H1 (cell line): ENCODE measurements around the gene NECTIN1. TPM values are rescaled to one million over a fixed set of nuclear protein-coding genes. Genes with fewer than 3 reads are reported as not detected.

ENCODE experiments used
- CTCF ChIA-PET: fragments of 300-600 bp; sonication (Branson Sonifier 250); formaldehyde crosslinking; loops from one replicate; lab custom pipeline; 2021; ENCODE audit not compliant: partially characterized antibody; lab: Charles Lee
- POLR2A ChIA-PET: fragments of 300-600 bp; sonication (Branson Sonifier 250); formaldehyde crosslinking; loops from one replicate; lab custom pipeline; 2021; ENCODE audit warnings: inconsistent platforms; ENCODE audit not compliant: partially characterized antibody; lab: Charles Lee
- DNase-seq, 2 experiments: peaks; one replicate each; pipeline versions ENCODE4 v3.0.0 to v3.0.0-alpha.2; 2010 to 2022; ENCODE audit warnings: low spot score in 2 of 2, low read depth in 1 of 2, mixed read lengths in 1 of 2
- FAIRE-seq: peaks from 2 replicates; lab custom pipeline; 2011; peaks lifted over from hg19 to GRCh38; lab: Jason Lieb, UNC
- H2AFZ ChIP-seq: 2 replicates; pipeline ENCODE4 v1.8.1; 2012; ENCODE audit warnings: low read length, inconsistent platforms
- H2AK5ac ChIP-seq: 2 replicates; pipeline ENCODE4 v1.6.1; 2013; ENCODE audit warnings: low read depth, low read length
- H2BK120ac ChIP-seq: replicated peaks from 2 replicates; pipeline ENCODE3; 2013; ENCODE audit warnings: low read depth, low read length, inconsistent platforms
- H2BK12ac ChIP-seq: 2 replicates; pipeline ENCODE4 v1.6.1; 2013; ENCODE audit warnings: low read depth, low read length
- H2BK15ac ChIP-seq: 2 replicates; pipeline ENCODE4 v1.6.1; 2013; ENCODE audit warnings: low read length
- H2BK20ac ChIP-seq: 2 replicates; pipeline ENCODE4 v1.6.1; 2013; ENCODE audit warnings: low read length
- H2BK5ac ChIP-seq: 2 replicates; pipeline ENCODE4 v1.6.1; 2013; ENCODE audit warnings: low read depth, low read length
- H3K14ac ChIP-seq: 2 replicates; pipeline ENCODE4 v1.6.1; 2013; ENCODE audit warnings: inconsistent platforms; ENCODE audit not compliant: insufficient read length
- H3K18ac ChIP-seq: 2 replicates; pipeline ENCODE4 v1.6.1; 2013; ENCODE audit warnings: low read length; ENCODE audit errors: extremely low read depth
- H3K23ac ChIP-seq: 2 replicates; pipeline ENCODE4 v1.6.1; 2013; ENCODE audit warnings: inconsistent platforms; ENCODE audit not compliant: insufficient read length
- H3K23me2 ChIP-seq: 2 replicates; pipeline ENCODE4 v1.6.1; 2013; ENCODE audit warnings: low read depth, low read length
- H3K27ac ChIP-seq: 2 replicates; pipeline ENCODE4 v1.6.1; 2011; ENCODE audit warnings: low read depth, low read length, inconsistent platforms
- H3K27me3 ChIP-seq, 4 experiments: replicated peaks in 1 of 4; 1 replicate in 1 of 4; 2 replicates in 3 of 4; pipeline versions ENCODE4 v1.6.1 to v1.8.1; 2011 to 2013; ENCODE audit warnings: low read length in 3 of 4, mild to moderate bottlenecking in 3 of 4, inconsistent platforms in 2 of 4, mixed read lengths in 2 of 4, moderate library complexity in 1 of 4; ENCODE audit not compliant: control insufficient read depth in 3 of 4, insufficient read depth in 3 of 4; ENCODE audit errors: extremely low read depth in 1 of 4
- H3K36me3 ChIP-seq, 4 experiments: 2 replicates each; pipeline versions ENCODE4 v1.6.1 to v1.8.1; 2011 to 2013; ENCODE audit warnings: mild to moderate bottlenecking in 4 of 4, low read length in 3 of 4, moderate library complexity in 2 of 4, control low read depth in 1 of 4, inconsistent platforms in 1 of 4; ENCODE audit not compliant: insufficient read depth in 4 of 4, control insufficient read depth in 2 of 4
- H3K4ac ChIP-seq: replicated peaks from 2 replicates; pipeline ENCODE3; 2013; ENCODE audit warnings: low read length, low read depth, mixed read lengths, inconsistent platforms; ENCODE audit not compliant: insufficient read length
- H3K4me1 ChIP-seq, 4 experiments: replicated peaks in 1 of 4; 1 replicate in 1 of 4; 2 replicates in 3 of 4; pipeline versions ENCODE4 v1.6.1 to v1.8.1; 2011 to 2013; ENCODE audit warnings: low read length in 3 of 4, inconsistent platforms in 2 of 4, mixed read lengths in 1 of 4; ENCODE audit not compliant: insufficient read depth in 4 of 4, control insufficient read depth in 3 of 4
- H3K4me2 ChIP-seq, 2 experiments: 2 replicates each; pipeline versions ENCODE4 v1.6.1 to v1.8.1; 2011 to 2013; ENCODE audit warnings: low read depth in 2 of 2, low read length in 2 of 2, control low read depth in 1 of 2, inconsistent platforms in 1 of 2, mild to moderate bottlenecking in 1 of 2; ENCODE audit not compliant: insufficient read depth in 1 of 2
- H3K4me3 ChIP-seq, 4 experiments: fragments of 200-600, 300-600 bp in 1 of 4; sonication (generic), shearing (Covaris generic), sonication (Bioruptor Twin) in 1 of 4; 2 replicates each; pipeline versions ENCODE4 v1.5.1 to v1.8.1; 2011 to 2016; ENCODE audit warnings: low read length in 4 of 4, low read depth in 3 of 4, control low read depth in 2 of 4, inconsistent platforms in 2 of 4, mild to moderate bottlenecking in 2 of 4, mixed read lengths in 1 of 4, moderate library complexity in 1 of 4; ENCODE audit not compliant: insufficient read depth in 2 of 4; ENCODE audit errors: extremely low read depth in 1 of 4
- H3K56ac ChIP-seq: replicated peaks from 2 replicates; pipeline ENCODE3; 2013; ENCODE audit warnings: low read depth, mild to moderate bottlenecking, mixed read lengths, low read length, inconsistent platforms; ENCODE audit not compliant: insufficient read length
- H3K79me1 ChIP-seq: 2 replicates; pipeline ENCODE4 v1.6.1; 2013; ENCODE audit warnings: low read depth, low read length, control low read depth
- H3K79me2 ChIP-seq, 2 experiments: 2 replicates each; pipeline versions ENCODE4 v1.6.1 to v1.8.1; 2012 to 2013; ENCODE audit warnings: low read length in 2 of 2, mild to moderate bottlenecking in 2 of 2, inconsistent platforms in 1 of 2; ENCODE audit not compliant: insufficient read depth in 2 of 2, control insufficient read depth in 1 of 2
- H3K9ac ChIP-seq, 4 experiments: replicated peaks in 1 of 4; 1 replicate in 1 of 4; 2 replicates in 3 of 4; pipeline versions ENCODE4 v1.6.1 to v1.8.1; 2011 to 2013; ENCODE audit warnings: low read depth in 3 of 4, low read length in 3 of 4, control low read depth in 2 of 4, mild to moderate bottlenecking in 2 of 4, moderate library complexity in 2 of 4, inconsistent platforms in 1 of 4; ENCODE audit errors: extremely low read depth in 1 of 4
- H3K9me3 ChIP-seq, 2 experiments: 2 replicates each; pipeline versions ENCODE4 v1.6.1 to v1.8.1; 2012 to 2013; ENCODE audit warnings: mild to moderate bottlenecking in 2 of 2, moderate library complexity in 2 of 2, control low read depth in 1 of 2, inconsistent platforms in 1 of 2, low read depth in 1 of 2, low read length in 1 of 2, mixed read lengths in 1 of 2; ENCODE audit not compliant: insufficient read depth in 2 of 2
- H4K20me1 ChIP-seq, 2 experiments: replicated peaks in 1 of 2; 2 replicates each; pipeline versions ENCODE3 to v1.8.1; 2011 to 2013; ENCODE audit warnings: inconsistent platforms in 2 of 2, low read length in 2 of 2, mild to moderate bottlenecking in 1 of 2; ENCODE audit not compliant: insufficient read depth in 2 of 2, control insufficient read depth in 1 of 2
- H4K5ac ChIP-seq: 2 replicates; pipeline ENCODE4 v1.6.1; 2013; ENCODE audit warnings: low read length, low read depth, mixed read lengths, inconsistent platforms; ENCODE audit not compliant: insufficient read length
- H4K8ac ChIP-seq: 2 replicates; pipeline ENCODE4 v1.8.0; 2013; ENCODE audit warnings: mild to moderate bottlenecking, moderate library complexity, low read length, inconsistent platforms; ENCODE audit not compliant: insufficient read depth; ENCODE audit errors: extremely low read depth
- H4K91ac ChIP-seq: replicated peaks from 2 replicates; pipeline ENCODE3; 2013; ENCODE audit warnings: low read length, mixed read lengths, inconsistent platforms; ENCODE audit not compliant: insufficient read length
- EP300 ChIP-seq, 2 experiments: IDR thresholded peaks; 1 replicate in 1 of 2; 2 replicates in 1 of 2; pipeline ENCODE4 v1.6.1; 2011 to 2012; ENCODE audit warnings: low read depth in 2 of 2, low read length in 2 of 2, mild to moderate bottlenecking in 2 of 2, borderline replicate concordance in 1 of 2, inconsistent platforms in 1 of 2, moderate library complexity in 1 of 2
- EZH2 ChIP-seq: fragments of 200-600 bp; sonication (generic); IDR thresholded peaks from 2 replicates; pipeline ENCODE4 v1.7.1; 2012; ENCODE audit warnings: low read depth, mild to moderate bottlenecking, moderate library complexity, low read length, inconsistent platforms; ENCODE audit not compliant: severe bottlenecking
- FOSL1 ChIP-seq: IDR thresholded peaks from 2 replicates; pipeline ENCODE4 v1.6.1; 2011; ENCODE audit warnings: mild to moderate bottlenecking, low read depth, low read length, moderate library complexity; ENCODE audit not compliant: insufficient read depth
- GABPA ChIP-seq: IDR thresholded peaks from 2 replicates; pipeline ENCODE4 v1.6.1; 2011; ENCODE audit warnings: mild to moderate bottlenecking, low read length, moderate library complexity, borderline replicate concordance; ENCODE audit not compliant: insufficient read depth
- HDAC2 ChIP-seq, 2 experiments: fragments of 300-600 bp in 1 of 2; sonication (generic) in 1 of 2; IDR thresholded peaks; 2 replicates each; pipeline ENCODE4 v1.6.1; 2011 to 2012; ENCODE audit warnings: low read depth in 2 of 2, low read length in 2 of 2, mild to moderate bottlenecking in 2 of 2, moderate library complexity in 2 of 2, borderline replicate concordance in 1 of 2, inconsistent platforms in 1 of 2
- KDM4A ChIP-seq: IDR thresholded peaks from one replicate; pipeline ENCODE4 v1.7.1; 2012; ENCODE audit warnings: low read depth, mild to moderate bottlenecking, moderate library complexity, low read length, inconsistent platforms; ENCODE audit not compliant: severe bottlenecking
- TBP ChIP-seq: IDR thresholded peaks from 2 replicates; pipeline ENCODE4 v1.6.1; 2011; ENCODE audit warnings: low read depth, low read length, improper control_type of control experiment
- WGBS, 2 experiments: shearing (Covaris generic) in 1 of 2; methylation state at CpG; one replicate each; pipeline versions ENCODE4 v1.1.6 to v1.1.7; 2013 to 2015; ENCODE audit warnings: low lambda C conversion rate in 2 of 2, mixed read lengths in 2 of 2, inconsistent platforms in 1 of 2, low coverage in 1 of 2, missing lambda C conversion rate in 1 of 2; ENCODE audit not compliant: insufficient replicate concordance in 2 of 2, insufficient coverage in 1 of 2, insufficient read length in 1 of 2; ENCODE audit errors: extremely low coverage in 1 of 2, missing lambda C conversion rate in 1 of 2; 5-methylcytosine and 5-hydroxymethylcytosine counted together
- polyA plus RNA-seq, 7 experiments: library from polyadenylated mRNA; depleted of rRNA in 3 of 7; stranded (reverse) in 5 of 7; unstranded in 2 of 7; fragments of >200 nt in 5 of 7; fragments of 200-250 nt in 2 of 7; gene quantifications; 1 replicate in 5 of 7; 2 replicates in 1 of 7; 4 replicates in 1 of 7; pipeline versions ENCODE4 v1.2.1 to v1.2.3, GENCODE V29; 2011 to 2013; ENCODE audit warnings: missing spikeins in 2 of 7, mixed read lengths in 2 of 7
- total RNA-seq: library from RNA; stranded (reverse); fragmentation: NEBNext Ultra II Directional; extraction: Animal tissue kit (Norgen Biotek cat#: 25700); gene quantifications from 2 replicates; pipeline ENCODE4 v1.2.1, GENCODE V29; 2021
- TF ChIP-seq, protein P1 (sequence below): IDR thresholded peaks from 2 replicates; pipeline ENCODE4 v1.6.1; 2012; ENCODE audit warnings: inconsistent platforms
- TF ChIP-seq, protein P2 (sequence below): IDR thresholded peaks from 2 replicates; pipeline ENCODE4 v1.6.1; 2011; ENCODE audit warnings: low read depth, mild to moderate bottlenecking, low read length; ENCODE audit not compliant: insufficient read depth

NECTIN1 gene
- total and polyA plus RNA-seq, 2 of the 8 experiments (the other 6 are each of a cell fraction or from before 2014, with no cell fraction given) = 43.2 to 97.7 TPM

DNA sequence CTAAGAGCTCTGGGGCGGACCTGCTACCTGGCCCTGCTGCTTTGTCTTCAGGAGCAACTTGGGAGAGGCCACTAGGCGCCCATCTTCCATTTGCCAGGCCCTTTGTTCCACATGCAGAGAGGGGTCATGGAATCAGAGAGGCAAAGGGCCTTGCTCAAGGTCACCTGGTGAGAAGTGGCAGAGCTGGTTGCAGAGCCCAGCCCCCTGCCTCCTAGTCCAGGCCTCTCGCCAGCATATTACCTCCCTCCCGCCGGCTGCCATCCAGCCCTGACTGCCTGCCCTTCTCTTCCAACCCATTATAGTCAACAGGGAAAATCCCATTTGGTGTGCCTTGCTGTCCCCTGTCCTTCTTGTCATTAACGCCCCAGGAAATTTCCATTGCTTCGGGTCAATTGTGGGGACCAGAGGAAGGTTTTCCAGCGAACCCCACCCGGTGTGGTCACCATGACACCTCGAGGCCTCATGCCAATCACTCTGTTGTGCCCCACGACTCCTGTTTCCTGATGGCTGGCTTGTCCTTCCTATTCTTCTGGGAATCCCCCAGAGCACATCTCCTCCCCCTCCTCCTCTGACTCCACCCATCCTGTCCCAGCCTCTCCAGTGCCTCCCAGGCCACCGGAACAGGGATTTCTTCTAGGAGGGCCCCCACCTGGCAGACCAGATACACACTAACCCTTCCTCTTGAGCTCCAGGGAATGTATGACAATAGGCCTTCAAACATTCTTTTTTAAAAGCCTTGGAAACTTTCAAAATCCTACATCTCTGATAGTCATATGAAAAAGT lies 77.0 kb downstream of the NECTIN1 start:
- POLR2A ChIA-PET = no interaction called here
- no peak overlapping the region for H2AFZ ChIP-seq
- no peak overlapping the region for H3K23ac ChIP-seq
- H3K27me3 ChIP-seq = no peaks in the 10 kb centered on the region; a peak in 1 of 7 replicates
- H4K20me1 ChIP-seq = no peaks in the 10 kb centered on the region
- no peaks in the 10 kb centered on the region for H3K79me1 ChIP-seq
- no peaks in the 10 kb centered on the region for H3K36me3 ChIP-seq
- no peak overlapping the region for H2BK120ac ChIP-seq
- DNase-seq (no peak), FAIRE-seq (no peak)
- H2BK20ac ChIP-seq = peak overlapping the region; percentile 80; the same call in 1 of the 2 replicates
- no peak overlapping the region for H3K4me3 ChIP-seq
- H3K56ac ChIP-seq = no peak overlapping the region
- peaks cover 3% of the 10 kb centered on the region; the same call in 1 of the 2 replicates for H3K23me2 ChIP-seq
- H3K18ac ChIP-seq = no peak overlapping the region
- CTCF ChIA-PET = interaction anchor here (0.8 to 4.6 kb wide), 6 partner anchors 8 to 177 kb away, joined by 3 to 18 read pairs (median 4); no protein-coding TSS in a partner anchor
- H3K4me1 ChIP-seq = peaks cover 3 to 12% (median 6%) of the 10 kb centered on the region in 4 experiments
- H2AK5ac ChIP-seq = no peak overlapping the region
- H3K9me3 ChIP-seq = no peaks in the 10 kb centered on the region
- H3K79me2 ChIP-seq = no peaks in the 10 kb centered on the region
- no peak overlapping the region for H3K14ac ChIP-seq
- H2BK5ac ChIP-seq = no peak overlapping the region; the same call in 1 of the 2 replicates
- H3K4me2 ChIP-seq = no peak overlapping the region
- H4K8ac ChIP-seq = no peak overlapping the region
- no peak overlapping the region for H3K27ac ChIP-seq
- peak overlapping the region; percentile 39; the same call in 1 of the 2 replicates for H2BK12ac ChIP-seq
- peak overlapping the region; percentile 32 for H4K91ac ChIP-seq
- no peak overlapping the region for H2BK15ac ChIP-seq
- H4K5ac ChIP-seq = no peak overlapping the region
- no peak overlapping the region for H3K9ac ChIP-seq
- no peak overlapping the region for H3K4ac ChIP-seq
- 71% methylated on average over 12 of the region's 12 CpGs; no CpG with 5 or more reads in 1 of the 2 experiments for WGBS, 2 experiments
- no peak for TF ChIP-seq GABPA
- TF ChIP-seq EP300 (IDR thresholded peaks at IDR 0.05; ENCODE audit: borderline replicate concordance in 1 of 2, low read depth in 2 of 2, low read length in 2 of 2) = no peak
- no peak for TF ChIP-seq EZH2
- TF ChIP-seq KDM4A = no peak
- TF ChIP-seq, protein P1, sequence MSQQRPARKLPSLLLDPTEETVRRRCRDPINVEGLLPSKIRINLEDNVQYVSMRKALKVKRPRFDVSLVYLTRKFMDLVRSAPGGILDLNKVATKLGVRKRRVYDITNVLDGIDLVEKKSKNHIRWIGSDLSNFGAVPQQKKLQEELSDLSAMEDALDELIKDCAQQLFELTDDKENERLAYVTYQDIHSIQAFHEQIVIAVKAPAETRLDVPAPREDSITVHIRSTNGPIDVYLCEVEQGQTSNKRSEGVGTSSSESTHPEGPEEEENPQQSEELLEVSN = no peak
- TF ChIP-seq, protein P2, sequence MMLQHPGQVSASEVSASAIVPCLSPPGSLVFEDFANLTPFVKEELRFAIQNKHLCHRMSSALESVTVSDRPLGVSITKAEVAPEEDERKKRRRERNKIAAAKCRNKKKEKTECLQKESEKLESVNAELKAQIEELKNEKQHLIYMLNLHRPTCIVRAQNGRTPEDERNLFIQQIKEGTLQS = no peak
- TF ChIP-seq FOSL1 = no peak
- no peak for TF ChIP-seq TBP
- TF ChIP-seq HDAC2 (IDR thresholded peaks at IDR 0.05; ENCODE audit: borderline replicate concordance in 1 of 2, low read depth in 2 of 2, low read length in 2 of 2) = no peak
